Mesodermal cell (in vitro differentiated cells): Measurements from ENCODE around the gene PCDHGA11.
"Not testable (repeated sequence)": the region's sequence is repeated elsewhere in the genome, so short reads cannot be mapped to it uniquely, and the experiment has no call there.

Experiments used
- H3K27ac ChIP-seq: 2 replicates; pipeline ENCODE4 v1.7.0; 2013; ENCODE audit warnings: mild to moderate bottlenecking, low read depth, low read length, moderate library complexity; ENCODE audit not compliant: severe bottlenecking
- H3K36me3 ChIP-seq: 2 replicates; pipeline ENCODE4 v1.7.1; 2013; ENCODE audit warnings: mild to moderate bottlenecking, low read length, moderate library complexity; ENCODE audit not compliant: control insufficient read depth, insufficient read depth
- H3K4me1 ChIP-seq: one replicate; pipeline ENCODE4 v1.7.1; 2013; ENCODE audit warnings: mild to moderate bottlenecking, low read length; ENCODE audit not compliant: insufficient read depth, control insufficient read depth, poor library complexity, severe bottlenecking
- H3K4me3 ChIP-seq: 2 replicates; pipeline ENCODE4 v1.7.0; 2013; ENCODE audit warnings: low read length, control low read depth, mild to moderate bottlenecking; ENCODE audit not compliant: insufficient read depth, poor library complexity, severe bottlenecking; ENCODE audit errors: extremely low read depth
- H3K9me3 ChIP-seq: 2 replicates; pipeline ENCODE4 v1.7.1; 2013; ENCODE audit warnings: mild to moderate bottlenecking, low read length, moderate library complexity; ENCODE audit not compliant: control insufficient read depth
- WGBS, 2 experiments: methylation state at CpG; one replicate each; pipeline ENCODE4 v1.1.5; 2013; ENCODE audit warnings: missing lambda C conversion rate in 2 of 2; ENCODE audit not compliant: insufficient coverage in 2 of 2; 5-methylcytosine and 5-hydroxymethylcytosine counted together

The PCDHGA11 gene

GRCh38 chr5:141402553-141403243, 18.2 kb upstream of the PCDHGA11 start, which contains the start of gene PCDHGA9:
PCDHGA9 (plus strand) TSS chr5:141402778; CDS start chr5:141402953, 175 bp downstream.
- no peak within 1 kb of the TSS for H3K4me3 ChIP-seq
- no peaks in the 10 kb centered on the region for H3K4me1 ChIP-seq
- peaks cover 5% of the 10 kb centered on the region for H3K36me3 ChIP-seq
- H3K27ac ChIP-seq: no peak within 1 kb of the TSS
- H3K9me3 ChIP-seq: peaks cover 28% of the 10 kb centered on the region
- WGBS, 2 experiments: 93 to 97% methylated on average over 26 to 27 of the region's 27 CpGs

DNA sequence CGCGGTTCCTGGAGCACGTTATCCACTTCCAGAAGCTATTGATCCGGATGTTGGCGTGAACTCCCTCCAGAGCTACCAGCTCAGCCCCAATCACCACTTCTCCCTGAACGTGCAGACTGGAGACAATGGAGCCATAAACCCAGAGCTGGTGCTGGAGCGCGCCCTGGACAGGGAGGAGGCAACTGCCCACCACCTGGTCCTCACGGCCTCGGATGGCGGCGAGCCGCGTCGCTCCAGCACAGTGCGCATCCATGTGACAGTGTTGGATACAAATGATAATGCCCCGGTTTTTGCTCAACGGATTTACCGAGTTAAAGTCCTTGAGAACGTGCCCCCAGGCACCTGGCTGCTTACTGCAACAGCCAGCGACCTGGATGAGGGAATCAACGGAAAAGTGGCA, 17.5 kb upstream of the PCDHGA11 start:
- H3K27ac ChIP-seq: no peak overlapping the region
- 98% methylated on average over 18 to 20 of the region's 22 CpGs for WGBS, 2 experiments
- no peaks in the 10 kb centered on the region for H3K4me1 ChIP-seq
- H3K9me3 ChIP-seq: peaks cover 28% of the 10 kb centered on the region
- peaks cover 5% of the 10 kb centered on the region for H3K36me3 ChIP-seq
- H3K4me3 ChIP-seq: no peak overlapping the region

- peaks cover 25% of the 10 kb centered on the region for H3K9me3 ChIP-seq
- H3K27ac ChIP-seq: peak within 1 kb of the TSS; percentile 72
- WGBS, 2 experiments: 27 to 37% methylated on average over 32 to 34 of the region's 51 CpGs
Observed at GRCh38 chr5:141407790-141408505, 12.9 kb upstream of the PCDHGA11 start, which contains the start of gene PCDHGB6. PCDHGB6 (plus strand) TSS chr5:141408021; CDS start chr5:141408203, 182 bp downstream.

DNA sequence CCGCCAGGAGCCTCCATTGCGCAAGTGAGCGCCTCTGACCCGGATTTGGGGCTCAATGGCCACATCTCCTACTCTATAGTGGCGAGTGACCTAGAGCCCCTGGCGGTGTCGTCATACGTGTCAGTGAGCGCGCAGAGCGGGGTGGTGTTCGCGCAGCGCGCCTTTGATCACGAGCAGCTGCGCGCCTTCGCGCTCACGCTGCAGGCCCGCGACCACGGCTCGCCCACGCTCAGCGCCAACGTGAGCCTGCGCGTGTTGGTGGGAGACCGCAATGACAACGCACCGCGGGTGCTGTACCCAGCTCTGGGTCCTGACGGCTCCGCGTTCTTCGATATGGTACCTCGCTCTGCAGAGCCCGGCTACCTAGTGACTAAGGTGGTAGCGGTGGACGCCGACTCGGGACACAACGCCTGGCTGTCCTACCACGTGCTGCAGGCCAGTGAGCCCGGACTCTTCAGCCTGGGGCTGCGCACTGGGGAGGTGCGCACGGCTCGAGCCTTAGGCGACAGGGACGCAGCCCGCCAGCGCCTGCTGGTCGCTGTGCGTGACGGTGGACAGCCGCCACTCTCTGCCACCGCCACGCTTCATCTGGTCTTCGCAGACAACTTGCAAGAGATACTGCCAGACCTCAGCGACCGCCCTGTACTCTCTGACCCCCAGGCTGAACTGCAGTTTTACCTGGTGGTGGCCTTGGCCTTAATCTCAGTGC, 11.1 kb upstream of the PCDHGA11 start:
- Histone ChIP-seq H3K4me3 (no peak overlapping the region), H3K36me3 (peaks cover 31% of the 10 kb centered on the region), H3K4me1 (no peaks in the 10 kb centered on the region), H3K27ac (no peak overlapping the region), H3K9me3 (peaks cover 37% of the 10 kb centered on the region)
- 96 to 98% methylated on average over 61 to 64 of the region's 64 CpGs for WGBS, 2 experiments

More at GRCh38 chr5:141407790-141408505, 12.9 kb upstream of the PCDHGA11 start, which contains the start of gene PCDHGB6:
- H3K4me1 ChIP-seq: not testable (repeated sequence)
- peak within 1 kb of the TSS; percentile 47 for H3K4me3 ChIP-seq
- H3K36me3 ChIP-seq: peaks cover 13% of the 10 kb centered on the region

DNA sequence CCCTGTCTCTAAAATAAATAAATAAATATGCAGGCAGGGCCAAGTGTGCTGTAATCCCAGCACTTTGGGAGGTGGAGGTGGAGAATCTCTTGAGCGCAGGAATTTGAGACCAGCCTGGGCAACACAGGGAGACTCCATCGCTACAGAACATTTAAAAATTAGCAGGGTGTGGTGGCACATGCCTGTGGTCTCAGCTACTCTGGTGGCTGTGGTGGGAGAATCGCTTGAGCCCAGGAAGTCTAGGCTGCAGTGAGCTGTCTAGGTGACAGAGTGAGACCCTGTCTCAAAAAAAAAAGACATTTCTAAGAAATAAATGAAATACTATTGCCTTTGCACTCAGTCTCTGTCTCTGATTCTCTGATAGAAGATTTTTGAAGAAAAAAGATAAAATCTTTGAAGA, 9.3 kb upstream of the PCDHGA11 start:
- Histone ChIP-seq H3K4me1 (no peaks in the 10 kb centered on the region), H3K27ac (no peak overlapping the region), H3K36me3 (peaks cover 36% of the 10 kb centered on the region), H3K4me3 (peak overlapping the region; percentile 20), H3K9me3 (peaks cover 41% of the 10 kb centered on the region)
- WGBS, 2 experiments: 93 to 95% methylated on average over 2 of the region's 3 CpGs

DNA sequence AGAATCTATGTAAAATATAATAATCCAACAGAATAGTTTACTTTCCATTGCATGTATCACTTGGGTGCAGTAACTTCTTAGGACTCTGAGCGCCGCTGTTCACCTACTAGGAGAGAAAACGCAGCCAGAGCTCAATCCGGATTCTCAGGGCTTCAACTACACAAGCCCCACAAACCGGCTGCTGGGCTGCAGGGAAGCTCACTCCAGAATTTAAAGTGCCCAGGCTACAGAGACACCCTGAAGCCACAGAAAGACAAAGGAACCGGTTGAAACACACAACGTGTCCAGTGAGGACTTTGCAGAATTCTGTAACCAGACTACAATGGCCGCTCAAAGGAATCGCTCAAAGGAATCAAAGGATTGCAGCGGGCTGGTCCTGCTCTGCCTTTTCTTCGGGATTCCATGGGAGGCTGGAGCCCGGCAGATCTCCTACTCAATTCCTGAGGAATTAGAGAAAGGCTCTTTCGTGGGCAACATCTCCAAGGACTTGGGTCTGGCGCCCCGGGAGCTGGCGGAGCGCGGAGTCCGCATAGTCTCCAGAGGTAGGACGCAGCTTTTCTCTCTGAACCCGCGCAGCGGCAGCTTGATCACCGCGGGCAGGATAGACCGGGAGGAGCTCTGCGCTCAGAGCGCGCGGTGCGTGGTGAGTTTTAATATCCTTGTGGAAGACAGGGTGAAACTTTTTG, 7.9 kb upstream of the PCDHGA11 start, which contains the start of gene PCDHGA10:
PCDHGA10 (plus strand) TSS at position 134 of the 686 bp plus-strand sequence; CDS start at position 323, 189 bp downstream.
- WGBS, 2 experiments: 30 to 50% methylated on average over 14 to 25 of the region's 31 CpGs
- no peaks in the 10 kb centered on the region for H3K4me1 ChIP-seq
- peaks cover 48% of the 10 kb centered on the region for H3K9me3 ChIP-seq
- peak within 1 kb of the TSS; percentile 67 for H3K27ac ChIP-seq
- H3K4me3 ChIP-seq: peak within 1 kb of the TSS; percentile 47
- H3K36me3 ChIP-seq: peaks cover 43% of the 10 kb centered on the region

DNA sequence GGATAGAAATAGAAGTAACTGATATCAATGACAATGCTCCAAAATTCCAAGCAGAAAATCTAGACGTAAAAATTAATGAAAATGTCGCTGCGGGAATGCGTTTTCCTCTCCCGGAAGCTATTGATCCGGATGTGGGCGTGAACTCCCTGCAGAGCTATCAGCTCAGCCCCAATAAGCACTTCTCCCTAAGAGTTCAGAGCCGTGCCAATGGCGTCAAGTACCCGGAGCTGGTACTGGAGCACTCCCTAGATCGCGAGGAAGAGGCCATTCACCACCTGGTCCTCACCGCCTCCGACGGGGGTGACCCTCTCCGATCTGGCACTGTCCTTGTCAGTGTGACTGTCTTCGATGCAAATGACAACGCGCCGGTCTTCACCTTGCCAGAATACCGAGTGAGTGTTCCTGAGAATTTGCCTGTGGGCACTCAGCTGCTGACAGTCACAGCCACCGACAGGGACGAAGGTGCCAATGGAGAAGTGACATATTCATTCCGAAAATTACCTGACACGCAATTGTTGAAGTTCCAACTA, 7.2 kb upstream of the PCDHGA11 start:
- H3K4me3 ChIP-seq: peak overlapping the region; percentile 47
- 81 to 85% methylated on average over 21 to 22 of the region's 25 CpGs for WGBS, 2 experiments
- no peak overlapping the region for H3K27ac ChIP-seq
- H3K4me1 ChIP-seq: no peaks in the 10 kb centered on the region
- peaks cover 47% of the 10 kb centered on the region for H3K36me3 ChIP-seq
- peaks cover 53% of the 10 kb centered on the region for H3K9me3 ChIP-seq

DNA sequence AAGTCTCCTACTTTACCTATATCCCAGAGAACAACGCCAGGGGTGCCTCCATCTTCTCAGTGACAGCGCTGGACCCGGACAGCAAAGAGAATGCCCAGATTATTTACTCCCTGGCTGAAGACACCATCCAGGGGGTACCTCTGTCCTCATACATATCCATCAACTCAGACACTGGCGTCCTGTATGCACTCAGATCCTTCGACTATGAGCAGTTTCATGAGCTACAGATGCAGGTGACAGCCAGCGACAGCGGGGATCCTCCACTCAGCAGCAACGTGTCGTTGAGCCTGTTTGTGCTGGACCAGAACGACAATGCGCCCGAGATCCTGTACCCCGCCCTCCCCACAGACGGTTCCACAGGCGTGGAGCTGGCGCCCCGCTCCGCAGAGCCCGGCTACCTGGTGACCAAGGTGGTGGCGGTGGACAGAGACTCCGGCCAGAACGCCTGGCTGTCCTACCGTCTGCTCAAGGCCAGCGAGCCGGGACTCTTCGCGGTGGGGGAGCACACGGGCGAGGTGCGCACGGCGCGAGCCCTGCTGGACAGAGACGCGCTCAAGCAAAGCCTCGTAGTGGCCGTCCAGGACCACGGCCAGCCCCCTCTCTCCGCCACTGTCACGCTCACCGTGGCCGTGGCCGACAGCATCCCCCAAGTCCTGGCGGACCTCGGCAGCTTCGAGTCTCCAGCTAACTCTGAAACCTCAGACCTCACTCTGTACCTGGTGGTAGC, 6.1 kb upstream of the PCDHGA11 start:
- 94 to 97% methylated on average over 34 to 42 of the region's 46 CpGs for WGBS, 2 experiments
- H3K4me3 ChIP-seq, H3K27ac ChIP-seq, H3K4me1 ChIP-seq: not testable (repeated sequence)
- H3K36me3 ChIP-seq: peaks cover 55% of the 10 kb centered on the region
- H3K9me3 ChIP-seq: peaks cover 53% of the 10 kb centered on the region

DNA sequence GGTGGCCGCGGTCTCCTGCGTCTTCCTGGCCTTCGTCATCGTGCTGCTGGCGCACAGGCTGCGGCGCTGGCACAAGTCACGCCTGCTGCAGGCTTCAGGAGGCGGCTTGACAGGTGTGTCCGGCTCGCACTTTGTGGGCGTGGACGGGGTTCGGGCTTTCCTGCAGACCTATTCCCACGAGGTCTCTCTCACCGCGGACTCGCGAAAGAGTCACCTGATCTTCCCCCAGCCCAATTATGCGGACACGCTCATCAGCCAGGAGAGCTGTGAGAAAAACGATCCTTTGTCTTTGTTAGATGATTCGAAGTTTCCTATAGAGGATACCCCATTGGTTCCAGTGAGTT, 5.6 kb upstream of the PCDHGA11 start:
- H3K4me3 ChIP-seq: not testable (repeated sequence)
- H3K36me3 ChIP-seq: peaks cover 55% of the 10 kb centered on the region

More for the DNA sequence above, 5.6 kb upstream of the PCDHGA11 start:
- H3K27ac ChIP-seq, H3K4me1 ChIP-seq: not testable (repeated sequence)
- H3K9me3 ChIP-seq: peaks cover 52% of the 10 kb centered on the region
- 94 to 95% methylated on average over 18 to 23 of the region's 24 CpGs for WGBS, 2 experiments
